ENCODE results near the gene MSRB3.
"Not testable (repeated sequence)": the region's sequence is repeated elsewhere in the genome, so short reads cannot be mapped to it uniquely, and the experiment has no call there.

MSRB3 gene

DNA sequence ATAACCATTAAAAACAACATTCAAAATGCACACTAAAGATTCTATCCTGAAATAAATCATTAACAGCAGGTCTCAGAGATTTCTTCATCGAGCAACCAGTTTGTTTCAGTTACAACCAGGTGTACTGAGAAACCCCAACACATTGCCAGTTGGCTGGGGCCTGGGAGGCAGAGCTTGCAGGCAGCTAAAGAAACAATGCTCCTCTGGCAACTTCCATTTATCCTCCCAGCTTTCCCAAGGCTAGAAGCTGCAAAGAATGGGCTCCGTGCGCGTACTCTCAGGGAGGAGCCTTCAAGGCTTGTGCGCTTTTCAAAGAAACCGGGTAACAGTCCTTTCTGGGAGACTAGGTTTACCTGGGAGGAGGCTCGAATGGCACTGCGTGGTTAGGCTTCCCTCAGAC is 181.6 kb downstream of the MSRB3 start:
- DNase-seq: no peak

GRCh38 chr12:65461017-65461416 is 182.5 kb downstream of the MSRB3 start:
- DNase-seq: no peak

DNA sequence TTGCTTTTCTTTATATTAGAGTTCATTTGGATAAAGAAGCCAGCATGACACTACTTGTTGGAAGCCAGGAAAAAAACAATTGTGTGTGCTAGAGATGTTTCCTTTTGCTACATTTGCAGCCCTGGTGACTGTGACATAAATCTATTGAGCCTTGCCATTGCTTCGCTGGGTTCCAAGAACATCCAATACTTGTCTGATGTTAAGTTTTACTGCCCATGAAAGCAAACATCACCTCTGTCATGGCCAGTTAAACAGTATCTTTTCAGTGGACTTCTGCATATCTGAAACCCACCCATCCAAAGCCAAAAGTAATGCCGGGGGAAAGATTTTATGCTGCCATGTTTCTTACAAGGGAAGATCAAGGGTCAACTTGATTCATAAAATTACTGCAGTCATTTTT is 184.0 kb downstream of the MSRB3 start:
- DNase-seq: no peak

DNA sequence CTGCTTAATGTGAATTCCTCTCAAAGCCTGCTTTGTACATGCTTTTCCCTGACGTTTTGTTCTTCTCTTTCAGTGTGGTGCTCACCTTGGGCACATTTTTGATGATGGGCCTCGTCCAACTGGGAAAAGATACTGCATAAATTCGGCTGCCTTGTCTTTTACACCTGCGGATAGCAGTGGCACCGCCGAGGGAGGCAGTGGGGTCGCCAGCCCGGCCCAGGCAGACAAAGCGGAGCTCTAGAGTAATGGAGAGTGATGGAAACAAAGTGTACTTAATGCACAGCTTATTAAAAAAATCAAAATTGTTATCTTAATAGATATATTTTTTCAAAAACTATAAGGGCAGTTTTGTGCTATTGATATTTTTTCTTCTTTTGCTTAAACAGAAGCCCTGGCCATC is 184.6 kb downstream of the MSRB3 start:
- no peak for DNase-seq

DNA sequence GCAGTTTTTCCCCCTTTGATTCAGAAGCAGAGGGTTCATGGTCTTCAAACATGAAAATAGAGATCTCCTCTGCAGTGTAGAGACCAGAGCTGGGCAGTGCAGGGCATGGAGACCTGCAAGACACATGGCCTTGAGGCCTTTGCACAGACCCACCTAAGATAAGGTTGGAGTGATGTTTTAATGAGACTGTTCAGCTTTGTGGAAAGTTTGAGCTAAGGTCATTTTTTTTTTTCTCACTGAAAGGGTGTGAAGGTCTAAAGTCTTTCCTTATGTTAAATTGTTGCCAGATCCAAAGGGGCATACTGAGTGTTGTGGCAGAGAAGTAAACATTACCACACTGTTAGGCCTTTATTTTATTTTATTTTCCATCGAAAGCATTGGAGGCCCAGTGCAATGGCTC is 185.1 kb downstream of the MSRB3 start:
- DNase-seq: no peak

DNA sequence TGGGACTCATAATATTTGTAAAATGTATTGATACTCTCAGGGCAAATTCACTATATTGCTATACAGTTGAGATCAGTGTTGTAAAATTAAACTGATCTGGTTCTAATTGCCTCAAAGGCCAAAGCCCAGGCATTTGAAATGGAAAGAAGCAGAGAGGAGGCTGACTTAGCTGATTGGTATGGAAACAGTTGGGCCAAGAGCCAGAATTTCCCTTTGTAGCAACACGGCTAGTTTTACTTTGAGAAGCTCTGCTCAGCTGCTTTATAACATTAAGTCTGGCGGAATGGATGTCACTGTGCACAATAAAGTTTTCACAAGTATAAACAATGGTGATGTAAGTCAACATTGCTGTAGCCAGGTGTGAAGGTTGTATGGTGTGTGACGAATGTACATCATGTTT is 186.4 kb downstream of the MSRB3 start:
- DNase-seq: no peak

DNA sequence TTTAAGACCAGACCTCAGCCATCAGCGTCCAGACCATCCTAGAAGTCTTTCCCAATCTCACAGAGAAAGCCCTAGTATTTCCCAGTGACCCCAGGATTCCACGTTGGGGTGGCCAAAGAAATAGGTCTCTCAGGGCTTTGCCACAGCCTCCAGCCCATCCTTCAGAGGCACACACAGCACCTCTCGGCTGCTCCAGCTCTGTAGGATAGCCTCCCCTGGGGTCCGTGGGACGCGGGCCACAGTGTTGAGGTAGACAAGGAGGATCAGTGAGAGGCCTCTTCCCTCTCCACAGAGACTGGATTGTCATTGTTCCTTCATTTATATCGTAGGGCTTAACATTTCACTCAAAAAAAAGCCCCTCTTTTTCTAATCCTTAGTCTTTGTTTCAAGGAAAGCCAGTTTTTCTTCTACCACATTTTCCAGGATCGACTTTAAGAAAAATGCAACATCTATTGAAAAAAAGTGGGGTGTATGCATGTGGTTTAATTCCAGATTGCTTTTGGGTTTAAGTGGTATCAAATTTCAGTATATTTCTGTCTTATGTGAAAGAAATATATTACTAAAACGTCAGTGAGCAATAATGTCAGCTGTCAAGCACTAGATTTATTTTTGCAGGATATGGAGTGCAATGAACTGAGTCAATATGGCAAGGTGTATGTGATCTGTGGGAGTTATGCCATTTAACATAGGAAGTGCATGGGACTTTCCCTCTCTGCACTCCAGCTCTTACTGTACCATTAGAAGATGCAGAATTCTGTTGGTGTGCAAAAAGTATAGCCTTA is 187.5 kb downstream of the MSRB3 start:
- DNase-seq: no peak

DNA sequence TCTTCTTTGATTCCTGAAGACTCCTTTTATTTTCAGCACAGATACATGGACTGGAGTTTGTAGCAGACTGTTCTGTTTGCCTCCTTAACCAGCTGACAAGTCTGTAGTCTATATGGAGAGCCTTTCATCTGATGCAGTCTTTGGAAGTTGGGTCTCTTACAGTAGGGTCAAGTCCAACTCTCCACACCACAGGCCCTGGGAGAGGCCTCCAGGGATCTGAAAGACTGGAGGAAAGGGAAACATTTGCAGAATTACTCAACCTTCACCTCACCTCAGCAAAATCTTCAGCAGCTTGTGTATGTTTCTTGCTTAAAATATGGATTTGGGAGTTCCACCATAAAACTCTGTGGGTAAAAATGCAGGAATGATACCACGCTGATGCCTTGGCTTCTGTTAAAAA is 188.4 kb downstream of the MSRB3 start:
- DNase-seq: no peak

GRCh38 chr12:65470256-65470655 is 191.8 kb downstream of the MSRB3 start:
- DNase-seq: no peak

DNA sequence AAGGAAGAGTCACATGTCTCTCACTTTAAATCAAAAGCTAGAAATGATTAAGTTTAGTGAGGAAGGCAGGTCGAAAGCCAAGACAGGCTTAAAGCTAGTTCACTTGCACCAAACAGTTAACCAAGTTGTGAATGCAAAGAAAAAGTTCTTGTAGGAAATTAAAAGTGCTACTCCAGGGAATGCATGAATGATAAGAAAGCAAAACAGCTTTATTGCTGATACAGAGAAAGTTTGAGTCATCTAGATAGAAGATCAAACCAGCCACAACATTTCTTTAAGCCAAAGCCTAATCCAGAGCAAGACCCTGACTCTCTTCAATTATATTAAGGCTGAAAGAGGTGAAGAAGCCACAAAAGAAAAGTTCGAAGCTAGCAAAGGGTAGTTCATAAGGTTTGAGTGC is 193.6 kb downstream of the MSRB3 start:
- DNase-seq: no peak

DNA sequence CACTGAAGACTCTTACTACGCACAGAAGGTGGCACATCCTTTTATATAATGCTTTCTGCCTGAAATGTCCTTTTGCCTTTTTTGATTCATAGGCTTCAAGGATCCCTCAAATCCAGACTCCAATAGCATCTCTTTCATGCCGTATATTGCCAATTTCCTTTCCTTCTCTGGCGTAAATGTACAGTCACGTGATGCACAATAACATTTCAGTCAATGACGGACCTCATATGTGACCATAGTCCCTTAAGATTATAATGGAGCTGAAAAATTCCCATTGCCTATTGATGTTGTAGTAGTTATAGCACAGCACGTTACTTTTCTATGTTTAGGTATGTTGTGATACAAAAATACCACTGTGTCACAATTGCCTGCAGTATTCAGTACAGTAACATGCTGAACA is 196.3 kb downstream of the MSRB3 start:
- DNase-seq: no peak

DNA sequence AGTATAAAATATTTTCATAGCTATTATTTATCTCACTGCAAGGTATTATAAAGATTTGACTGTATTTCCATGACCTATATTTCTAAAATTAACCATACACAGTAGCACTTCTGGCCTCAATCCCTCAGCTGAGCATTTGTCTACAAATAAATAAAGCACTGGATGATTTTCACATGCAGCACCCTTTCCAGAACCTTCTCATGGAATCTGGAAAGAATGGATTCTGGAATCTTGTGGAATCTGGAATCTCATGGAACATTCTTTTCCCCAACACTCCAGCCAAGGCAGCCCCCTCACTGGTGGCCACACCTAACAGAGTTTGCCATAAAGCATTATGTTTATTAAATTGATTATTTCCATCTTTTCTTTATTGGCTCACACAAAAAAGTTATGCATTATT is 199.2 kb downstream of the MSRB3 start:
- DNase-seq: no peak

GRCh38 chr12:65483891-65484516 is 205.5 kb downstream of the MSRB3 start:
- not testable (repeated sequence) for DNase-seq

GRCh38 chr12:65488197-65488596 is 209.7 kb downstream of the MSRB3 start:
- no peak for DNase-seq

DNA sequence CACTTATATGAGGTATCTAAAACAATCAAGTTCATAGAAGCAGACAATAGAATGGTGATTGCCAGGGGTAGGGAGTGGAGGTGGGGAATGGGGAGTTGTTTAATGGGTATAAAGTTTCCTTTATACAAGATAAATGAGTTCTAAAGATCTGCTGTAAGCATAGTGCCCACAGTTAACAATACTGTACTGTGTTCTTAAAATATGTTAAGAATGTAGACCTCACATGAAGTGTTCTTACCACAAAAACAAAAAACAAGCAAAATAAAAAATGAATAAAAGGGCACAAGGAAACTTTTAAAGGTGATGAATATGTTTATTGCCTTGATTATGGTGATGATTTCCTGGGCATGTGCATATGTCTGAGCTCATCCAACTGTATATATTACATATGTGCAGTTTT is 211.8 kb downstream of the MSRB3 start:
- no peak for DNase-seq

GRCh38 chr12:65492998-65493912 is 214.8 kb downstream of the MSRB3 start:
- no peak for DNase-seq

DNA sequence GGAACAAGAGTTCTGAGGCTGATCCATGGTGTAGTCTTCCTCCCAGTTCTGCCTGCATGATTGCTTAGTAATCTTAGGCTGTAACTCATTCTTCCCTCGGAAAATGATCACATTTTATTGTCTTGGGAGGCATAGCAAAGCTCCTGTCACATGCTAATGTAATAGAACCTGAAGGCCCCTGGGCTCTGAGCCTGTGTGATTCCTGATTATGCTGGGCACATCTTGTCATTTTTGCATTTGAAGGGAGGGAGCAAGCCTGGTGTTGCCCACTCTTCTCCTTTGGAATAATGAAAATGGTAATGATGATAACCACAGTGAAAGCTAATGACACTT is 215.4 kb downstream of the MSRB3 start:
- DNase-seq: no peak

DNA sequence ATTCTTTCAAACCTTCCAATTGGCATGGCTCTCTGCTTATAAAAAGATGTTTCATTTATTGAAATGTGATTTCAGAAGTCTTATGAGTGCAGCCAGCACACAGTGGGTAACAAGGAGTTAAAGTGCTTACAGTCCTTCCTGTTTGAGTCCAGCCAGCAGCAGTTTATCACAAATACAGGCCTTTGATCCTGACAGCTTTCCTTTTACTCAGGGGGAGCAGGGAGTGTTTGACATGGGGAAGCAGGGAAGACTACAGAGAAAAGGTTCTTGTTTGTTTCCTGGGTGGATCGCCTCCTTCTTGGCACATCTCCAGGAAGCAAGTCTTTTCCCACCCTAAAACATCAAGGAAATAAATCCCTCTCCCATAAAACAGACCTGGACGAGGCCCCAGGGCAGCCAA is 216.1 kb downstream of the MSRB3 start:
- no peak for DNase-seq

DNA sequence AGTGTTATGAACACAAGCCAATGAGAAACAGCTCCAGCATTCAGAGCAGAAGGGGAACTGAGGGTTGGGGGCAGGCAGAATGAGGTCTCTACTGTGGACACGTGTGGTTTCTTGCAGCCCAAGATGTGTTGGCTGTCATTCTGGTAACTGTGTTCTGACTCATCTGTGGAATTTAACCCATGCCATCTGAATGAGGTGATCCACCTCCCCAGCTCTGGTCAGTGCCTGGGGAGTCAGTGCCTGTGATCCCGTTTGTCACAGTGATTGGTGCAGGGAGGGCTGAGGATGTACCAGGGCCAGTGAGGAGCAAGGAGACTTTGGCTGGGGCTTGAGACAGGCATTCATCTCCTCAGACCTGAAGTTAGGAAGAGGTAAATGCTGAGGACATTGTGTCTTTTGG is 216.8 kb downstream of the MSRB3 start:
- DNase-seq: no peak

- DNase-seq: no peak
These were observed 218.1 kb downstream of the MSRB3 start for GRCh38 chr12:65496617-65497016.

DNA sequence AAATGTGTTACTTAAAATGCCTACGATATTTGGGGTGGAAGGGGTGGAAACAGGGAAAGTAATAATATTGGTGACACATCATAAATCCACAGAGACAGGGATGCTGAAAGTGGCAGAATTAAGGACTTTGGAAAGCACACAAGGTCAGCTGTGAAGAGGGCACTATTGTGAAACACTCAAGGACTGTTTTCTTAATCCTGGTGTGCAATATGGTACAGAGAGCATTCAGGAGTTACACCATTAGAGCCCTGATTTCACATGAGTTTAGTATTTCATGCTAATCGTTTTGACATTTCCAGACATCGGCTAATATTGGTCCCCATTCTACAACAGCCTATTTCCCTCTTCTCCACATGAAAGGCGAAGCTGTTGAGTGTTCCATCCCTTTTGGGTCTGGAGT is 219.2 kb downstream of the MSRB3 start:
- no peak for DNase-seq

- no peak for DNase-seq
These were observed 220.7 kb downstream of the MSRB3 start for GRCh38 chr12:65499167-65499566.

GRCh38 chr12:65500091-65500900 is 221.8 kb downstream of the MSRB3 start:
- DNase-seq: no peak
